ENCODE results near the gene INCA1.
"Not testable (repeated sequence)": the region's sequence is repeated elsewhere in the genome, so short reads cannot be mapped to it uniquely, and the experiment has no call there.

Gene INCA1

GRCh38 chr17:4997302-4998026, at the start of gene INCA1, which contains the start of gene KIF1C:
Gene INCA1, minus strand, starts transcription at chr17:4997522. Its CDS starts 3,085 bp downstream, at chr17:4994437.
Gene KIF1C, plus strand, starts transcription at chr17:4997950. Its CDS starts 2,297 bp downstream, at chr17:5000247.
- in situ Hi-C loops (cut with MboI; ENCODE audit: low sequenced_read_pairs), result loop anchor here (25.0 kb wide), 1 partner anchor 1465 kb away; no protein-coding TSS in a partner anchor
- peaks cover 6% of the 10 kb centered on the region for H3K4me1 ChIP-seq
- no peaks in the 10 kb centered on the region for H3K9me3 ChIP-seq
- peak; percentile 82 to 95 for DNase-seq (ENCODE audit: low spot score in 2 of 2)
- H3K36me3 ChIP-seq (replicated peaks), result peaks cover 27% of the 10 kb centered on the region
- H3K4me3 ChIP-seq, result peak within 1 kb of the TSS; percentile 82
- H3K27me3 ChIP-seq (ENCODE audit: low read depth), result no peaks in the 10 kb centered on the region

GRCh38 chr17:5045496-5045895, 48.2 kb upstream of the INCA1 start:
- H3K36me3 ChIP-seq (replicated peaks), result no peaks in the 10 kb centered on the region
- H3K4me3 ChIP-seq, result no peak overlapping the region
- no peaks in the 10 kb centered on the region for H3K27me3 ChIP-seq (ENCODE audit: low read depth)
- in situ Hi-C loops (cut with MboI; ENCODE audit: low sequenced_read_pairs), result no loop called here
- no peak for DNase-seq (ENCODE audit: low spot score in 2 of 2)
- no peaks in the 10 kb centered on the region for H3K4me1 ChIP-seq
- no peaks in the 10 kb centered on the region; the same call in 1 of the 2 replicates for H3K9me3 ChIP-seq

- no peaks in the 10 kb centered on the region for H3K4me1 ChIP-seq
- no peak for DNase-seq (ENCODE audit: low spot score in 2 of 2)
- H3K9me3 ChIP-seq, result no peaks in the 10 kb centered on the region; the same call in 1 of the 2 replicates
- no peaks in the 10 kb centered on the region for H3K27me3 ChIP-seq (ENCODE audit: low read depth)
- in situ Hi-C loops (cut with MboI; ENCODE audit: low sequenced_read_pairs), result no loop called here
- H3K36me3 ChIP-seq (replicated peaks), result no peaks in the 10 kb centered on the region
- H3K4me3 ChIP-seq, result no peak overlapping the region
Observed at GRCh38 chr17:5044630-5045029, 47.3 kb upstream of the INCA1 start.

- in situ Hi-C loops (cut with MboI; ENCODE audit: low sequenced_read_pairs), result no loop called here
Observed at GRCh38 chr17:5043524-5043923, 46.2 kb upstream of the INCA1 start.

GRCh38 chr17:5042157-5043022, 45.1 kb upstream of the INCA1 start:
- no peak for DNase-seq (ENCODE audit: low spot score in 2 of 2)
- no peaks in the 10 kb centered on the region; the same call in 1 of the 2 replicates for H3K9me3 ChIP-seq
- H3K36me3 ChIP-seq (replicated peaks), result no peaks in the 10 kb centered on the region
- no peaks in the 10 kb centered on the region for H3K27me3 ChIP-seq (ENCODE audit: low read depth)
- H3K4me3 ChIP-seq, result no peak overlapping the region
- H3K4me1 ChIP-seq, result no peaks in the 10 kb centered on the region
- in situ Hi-C loops (cut with MboI; ENCODE audit: low sequenced_read_pairs), result no loop called here

More at GRCh38 chr17:5043524-5043923, 46.2 kb upstream of the INCA1 start:
- H3K27me3 ChIP-seq (ENCODE audit: low read depth), result no peaks in the 10 kb centered on the region
- H3K4me3 ChIP-seq, result no peak overlapping the region
- no peaks in the 10 kb centered on the region; the same call in 1 of the 2 replicates for H3K9me3 ChIP-seq
- no peaks in the 10 kb centered on the region for H3K4me1 ChIP-seq
- DNase-seq (ENCODE audit: low spot score in 2 of 2), result no peak
- no peaks in the 10 kb centered on the region for H3K36me3 ChIP-seq (replicated peaks)

- DNase-seq (ENCODE audit: low spot score in 2 of 2), result no peak
- Histone ChIP-seq H3K9me3 (no peaks in the 10 kb centered on the region; the same call in 1 of the 2 replicates), H3K27me3 (ENCODE audit: low read depth) (no peaks in the 10 kb centered on the region), H3K36me3 (replicated peaks) (no peaks in the 10 kb centered on the region), H3K4me1 (peaks cover 7% of the 10 kb centered on the region), H3K4me3 (no peak within 1 kb of the TSS)
- in situ Hi-C loops (cut with MboI; ENCODE audit: low sequenced_read_pairs), result no loop called here
Observed at GRCh38 chr17:5035315-5035714, 38.0 kb upstream of the INCA1 start, which contains the start of gene SLC52A1. Gene SLC52A1, minus strand, starts transcription at chr17:5035426. Its CDS starts 820 bp downstream, at chr17:5034606.

GRCh38 chr17:5034651-5035050, 37.3 kb upstream of the INCA1 start:
- Histone ChIP-seq H3K27me3 (ENCODE audit: low read depth) (no peaks in the 10 kb centered on the region), H3K4me3 (no peak overlapping the region), H3K36me3 (replicated peaks) (no peaks in the 10 kb centered on the region), H3K9me3 (no peaks in the 10 kb centered on the region; the same call in 1 of the 2 replicates), H3K4me1 (peaks cover 7% of the 10 kb centered on the region)
- in situ Hi-C loops (cut with MboI; ENCODE audit: low sequenced_read_pairs), result no loop called here
- DNase-seq (ENCODE audit: low spot score in 2 of 2), result no peak

GRCh38 chr17:5034063-5034462, 36.7 kb upstream of the INCA1 start:
- H3K4me3 ChIP-seq, result no peak overlapping the region
- no peaks in the 10 kb centered on the region; the same call in 1 of the 2 replicates for H3K9me3 ChIP-seq
- H3K4me1 ChIP-seq, result peaks cover 7% of the 10 kb centered on the region
- in situ Hi-C loops (cut with MboI; ENCODE audit: low sequenced_read_pairs), result no loop called here
- no peak for DNase-seq (ENCODE audit: low spot score in 2 of 2)
- no peaks in the 10 kb centered on the region for H3K27me3 ChIP-seq (ENCODE audit: low read depth)
- H3K36me3 ChIP-seq (replicated peaks), result no peaks in the 10 kb centered on the region

- H3K4me1 ChIP-seq, result peaks cover 7% of the 10 kb centered on the region
- H3K36me3 ChIP-seq (replicated peaks), result no peaks in the 10 kb centered on the region
- in situ Hi-C loops (cut with MboI; ENCODE audit: low sequenced_read_pairs), result no loop called here
- no peaks in the 10 kb centered on the region for H3K27me3 ChIP-seq (ENCODE audit: low read depth)
- H3K9me3 ChIP-seq, result no peaks in the 10 kb centered on the region; the same call in 1 of the 2 replicates
- no peak for DNase-seq (ENCODE audit: low spot score in 2 of 2)
- no peak overlapping the region for H3K4me3 ChIP-seq
Observed at GRCh38 chr17:5033352-5034015, 36.2 kb upstream of the INCA1 start.

GRCh38 chr17:5032865-5033264, 35.5 kb upstream of the INCA1 start:
- DNase-seq (ENCODE audit: low spot score in 2 of 2), result no peak
- in situ Hi-C loops (cut with MboI; ENCODE audit: low sequenced_read_pairs), result no loop called here
- no peaks in the 10 kb centered on the region; the same call in 1 of the 2 replicates for H3K9me3 ChIP-seq
- H3K4me3 ChIP-seq, result no peak overlapping the region
- H3K27me3 ChIP-seq (ENCODE audit: low read depth), result no peaks in the 10 kb centered on the region
- H3K4me1 ChIP-seq, result peaks cover 7% of the 10 kb centered on the region
- H3K36me3 ChIP-seq (replicated peaks), result no peaks in the 10 kb centered on the region

- H3K4me1 ChIP-seq, result peaks cover 7% of the 10 kb centered on the region
- peak overlapping the region; percentile 28 for H3K4me3 ChIP-seq
- no peaks in the 10 kb centered on the region for H3K27me3 ChIP-seq (ENCODE audit: low read depth)
- H3K36me3 ChIP-seq (replicated peaks), result no peaks in the 10 kb centered on the region
- in situ Hi-C loops (cut with MboI; ENCODE audit: low sequenced_read_pairs), result no loop called here
- peak; percentile 81 to 92 for DNase-seq (ENCODE audit: low spot score in 2 of 2)
- no peaks in the 10 kb centered on the region; the same call in 1 of the 2 replicates for H3K9me3 ChIP-seq
Observed at GRCh38 chr17:5031365-5032082, 34.2 kb upstream of the INCA1 start.

- DNase-seq (ENCODE audit: low spot score in 2 of 2); H3K9me3 ChIP-seq; H3K27me3 ChIP-seq (ENCODE audit: low read depth); H3K4me1 ChIP-seq; H3K4me3 ChIP-seq; in situ Hi-C loops (cut with MboI; ENCODE audit: low sequenced_read_pairs); H3K36me3 ChIP-seq (replicated peaks): not testable (repeated sequence)
Observed at GRCh38 chr17:5030168-5030567, 32.8 kb upstream of the INCA1 start.

- no peaks in the 10 kb centered on the region for H3K27me3 ChIP-seq (ENCODE audit: low read depth)
- no peak for DNase-seq (ENCODE audit: low spot score in 2 of 2)
- H3K4me1 ChIP-seq, result peaks cover 7% of the 10 kb centered on the region
- H3K4me3 ChIP-seq, result no peak overlapping the region
- H3K9me3 ChIP-seq, result no peaks in the 10 kb centered on the region; the same call in 1 of the 2 replicates
- H3K36me3 ChIP-seq (replicated peaks), result peaks cover 7% of the 10 kb centered on the region
- in situ Hi-C loops (cut with MboI; ENCODE audit: low sequenced_read_pairs), result no loop called here
Observed at GRCh38 chr17:5027916-5028315, 30.6 kb upstream of the INCA1 start.
